Measurements from ENCODE around the gene COL23A1.

COL23A1 gene

DNA sequence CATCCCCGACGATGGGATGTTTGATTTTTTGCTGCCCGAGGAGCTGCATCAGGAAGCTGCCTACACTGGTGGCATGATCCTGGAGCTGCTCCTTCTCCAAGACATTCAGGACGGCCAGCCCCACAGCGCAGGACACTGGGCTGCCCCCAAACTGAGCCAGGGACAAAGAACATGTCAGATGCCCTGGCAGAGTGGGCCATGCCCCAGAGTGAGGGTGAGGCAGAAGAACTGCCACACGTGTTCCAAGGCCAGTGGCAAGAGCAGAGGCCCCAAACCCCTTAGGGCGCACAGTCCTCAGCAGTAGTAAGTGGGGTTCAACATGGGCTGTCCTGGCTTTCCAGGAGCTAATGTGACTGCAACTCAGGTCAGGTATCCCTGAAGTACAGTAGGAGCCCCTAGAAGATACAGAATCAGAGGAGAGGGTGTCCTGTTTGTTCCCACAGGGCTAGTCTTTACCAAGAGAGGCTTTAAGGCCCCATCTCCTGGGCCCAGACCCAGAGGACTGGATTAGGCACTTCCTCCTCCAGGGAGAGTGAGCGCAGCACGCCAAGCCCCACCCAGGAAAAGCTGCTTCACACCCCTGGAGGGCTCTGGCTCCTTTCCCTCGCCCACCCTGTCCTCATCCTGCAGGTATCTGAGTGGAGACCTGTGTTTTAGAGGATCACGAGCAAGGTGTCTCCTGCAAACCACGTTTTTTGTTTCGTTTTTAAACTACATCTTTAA, 374.8 kb downstream of the COL23A1 start:
- no peak for DNase-seq

DNA sequence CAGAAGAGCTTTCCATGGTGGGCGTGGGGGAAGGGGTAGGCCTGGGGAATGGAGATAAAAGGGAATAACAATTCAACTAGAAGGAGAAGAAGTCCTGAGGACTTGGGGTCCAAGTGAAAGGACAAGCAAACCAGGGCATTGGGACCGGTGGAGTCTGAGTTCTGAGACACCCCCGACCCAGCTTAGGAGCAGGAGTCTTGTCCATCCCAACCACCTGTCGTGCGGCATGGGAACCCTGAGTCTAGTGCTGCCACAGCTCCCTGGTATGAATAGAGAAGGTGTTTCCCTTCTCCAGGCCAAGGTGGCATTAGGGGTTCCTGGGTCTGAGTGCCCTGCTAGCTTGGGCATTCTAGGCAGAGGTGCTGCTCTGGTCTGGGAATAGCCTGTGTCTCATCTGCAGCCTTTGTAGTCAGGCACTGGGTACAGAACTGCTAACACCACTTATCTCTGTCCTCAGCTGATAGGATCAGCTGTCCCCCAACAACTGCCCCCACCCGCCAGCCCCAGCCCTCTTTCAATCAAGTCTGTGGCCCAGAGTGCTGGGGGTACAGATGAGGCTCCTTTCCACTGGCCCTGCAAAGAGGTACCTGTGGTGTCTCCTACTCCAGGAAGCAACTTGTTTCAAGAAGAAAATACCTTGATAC, 375.9 kb downstream of the COL23A1 start:
- DNase-seq, result no peak

DNA sequence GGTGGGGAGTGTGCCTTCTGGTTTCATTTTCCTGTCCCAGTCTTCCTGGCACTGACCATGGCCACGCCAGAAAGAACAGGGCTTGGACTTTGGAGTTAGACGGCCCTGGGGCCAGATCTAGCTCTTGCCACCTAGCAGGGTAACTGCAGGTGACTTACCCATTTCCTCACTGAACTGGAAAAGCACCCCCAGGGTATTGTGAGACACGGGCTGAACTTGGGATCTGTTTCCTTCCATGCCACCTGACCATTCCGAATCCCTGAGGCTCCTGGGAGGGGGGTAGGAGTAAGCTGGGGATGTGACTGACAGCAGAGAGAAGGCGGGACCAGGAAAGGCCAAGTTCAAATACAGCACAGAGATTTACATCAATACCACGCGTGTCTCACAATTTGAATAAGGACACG, 376.4 kb downstream of the COL23A1 start:
- DNase-seq, result no peak

DNA sequence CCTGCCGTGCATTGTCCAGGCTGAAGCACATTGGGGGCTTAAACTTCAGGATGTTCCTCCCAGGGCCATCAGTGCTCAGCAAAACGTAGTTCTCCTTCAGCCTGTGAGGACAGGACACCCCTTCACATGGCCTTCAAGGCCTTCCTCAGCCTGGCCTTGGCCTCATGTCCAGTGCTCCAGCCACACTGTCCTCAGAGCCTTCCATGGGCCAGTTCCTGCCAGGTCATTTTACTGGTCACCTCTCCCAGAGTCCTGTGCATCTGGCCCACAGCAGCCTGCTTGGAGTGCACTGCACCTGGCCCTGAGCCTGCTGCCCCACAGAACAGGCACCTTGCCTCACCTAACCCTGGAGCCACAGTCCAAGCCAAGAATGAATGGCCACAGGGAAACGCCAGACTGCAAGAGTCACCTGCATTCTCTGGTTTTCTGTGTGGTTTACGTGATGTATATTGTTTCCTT, 377.2 kb downstream of the COL23A1 start:
- no peak for DNase-seq

DNA sequence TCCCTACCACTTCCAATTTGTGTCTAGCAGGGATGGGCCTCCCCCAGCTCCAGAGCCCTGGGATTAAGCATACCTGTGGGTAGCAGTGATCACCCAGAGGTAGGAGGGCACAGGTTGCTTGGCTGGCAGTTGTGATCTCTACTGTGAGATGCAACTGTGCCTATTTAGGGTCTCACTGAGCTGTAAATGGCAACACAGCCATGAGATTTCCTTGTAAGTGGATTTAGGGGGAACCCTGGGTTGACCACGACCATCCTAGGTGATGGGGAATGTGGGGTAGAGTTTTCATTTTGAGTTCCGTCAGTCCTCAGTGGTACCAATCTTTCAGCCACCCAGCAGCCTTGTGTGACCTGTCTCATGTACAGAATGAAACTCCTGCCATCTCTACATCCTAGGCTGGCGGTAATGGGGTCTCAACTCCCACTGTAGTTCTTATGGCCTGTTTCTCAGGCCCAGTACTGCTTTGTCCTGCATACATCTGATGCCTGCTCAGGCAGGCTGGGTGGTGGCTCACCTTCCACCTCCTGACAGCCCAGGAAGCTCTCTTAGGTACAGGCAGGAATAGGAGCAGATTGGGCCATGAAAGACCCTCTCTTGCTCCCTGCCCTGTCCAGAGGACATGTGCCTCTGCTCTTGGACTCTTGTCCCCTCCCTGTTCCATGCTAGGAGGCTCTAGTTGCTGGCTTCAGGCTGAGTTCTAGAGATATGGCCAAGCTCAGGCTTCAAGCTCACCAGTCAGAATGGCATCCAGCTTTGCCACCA, 377.8 kb downstream of the COL23A1 start:
- DNase-seq, result no peak

DNA sequence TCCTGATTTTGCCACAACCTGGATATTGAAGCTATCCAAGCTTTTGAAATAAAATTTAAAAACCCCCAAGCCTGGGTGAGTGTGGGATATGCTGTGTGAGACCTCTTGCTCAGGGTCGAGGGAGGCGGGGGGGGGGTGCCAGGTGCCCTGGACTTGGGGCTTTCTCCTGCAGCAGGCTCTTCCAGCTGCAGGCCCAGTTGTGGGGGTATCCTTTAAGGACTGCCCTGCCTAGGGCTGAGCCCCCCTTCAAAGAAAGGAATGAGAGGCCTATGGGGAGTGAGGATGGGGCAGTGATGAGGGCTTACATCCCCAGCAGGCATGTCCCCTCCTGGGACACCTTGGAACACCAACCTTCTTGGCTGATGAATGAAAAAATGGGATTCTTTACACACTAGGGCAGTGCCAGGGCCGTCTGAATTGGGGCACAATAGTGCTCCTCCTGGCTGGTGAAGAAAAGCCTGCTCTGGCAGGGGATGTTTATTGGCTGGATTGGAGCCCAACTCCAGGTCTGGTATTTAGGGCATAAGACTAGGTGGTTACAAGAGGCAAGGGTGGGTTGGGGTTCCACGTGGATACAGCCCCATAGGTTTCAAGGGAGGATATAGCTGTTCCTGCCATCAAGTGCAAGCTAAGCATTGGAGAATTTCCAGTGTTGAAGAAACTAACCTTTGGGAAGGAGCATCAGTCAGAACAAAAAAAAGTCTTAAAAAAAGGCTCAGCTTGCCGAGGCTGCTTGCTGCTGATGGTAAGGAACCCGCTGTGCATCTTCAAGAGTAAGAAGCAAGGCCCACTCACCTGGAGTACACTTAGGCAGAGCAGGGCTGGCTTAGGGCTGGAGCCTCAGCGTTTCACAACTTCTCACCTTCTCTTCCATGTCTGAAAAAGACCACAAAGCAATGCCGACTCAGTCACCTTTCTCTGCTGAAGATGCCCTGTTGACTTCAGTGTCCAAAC, 378.8 kb downstream of the COL23A1 start:
- no peak for DNase-seq

DNA sequence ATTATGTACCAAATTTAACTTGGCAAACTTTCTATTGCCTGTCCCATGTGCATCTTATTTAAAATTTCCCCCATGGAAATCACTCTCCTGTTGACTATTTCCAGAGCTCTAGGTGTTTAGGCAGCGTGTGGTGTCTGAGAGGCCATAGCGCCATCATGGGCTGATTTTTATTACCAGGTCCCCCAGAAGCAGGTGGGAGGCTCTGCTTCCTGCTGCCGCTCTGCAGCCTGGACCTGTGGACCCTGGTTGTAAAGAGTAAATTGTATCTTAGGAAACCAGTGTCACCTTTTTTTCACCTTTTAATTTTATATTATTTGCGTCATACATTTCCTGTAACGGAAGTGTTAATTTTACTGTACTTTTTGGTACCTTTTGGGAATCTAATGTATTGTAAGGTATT, 379.5 kb downstream of the COL23A1 start:
- no peak for DNase-seq

DNA sequence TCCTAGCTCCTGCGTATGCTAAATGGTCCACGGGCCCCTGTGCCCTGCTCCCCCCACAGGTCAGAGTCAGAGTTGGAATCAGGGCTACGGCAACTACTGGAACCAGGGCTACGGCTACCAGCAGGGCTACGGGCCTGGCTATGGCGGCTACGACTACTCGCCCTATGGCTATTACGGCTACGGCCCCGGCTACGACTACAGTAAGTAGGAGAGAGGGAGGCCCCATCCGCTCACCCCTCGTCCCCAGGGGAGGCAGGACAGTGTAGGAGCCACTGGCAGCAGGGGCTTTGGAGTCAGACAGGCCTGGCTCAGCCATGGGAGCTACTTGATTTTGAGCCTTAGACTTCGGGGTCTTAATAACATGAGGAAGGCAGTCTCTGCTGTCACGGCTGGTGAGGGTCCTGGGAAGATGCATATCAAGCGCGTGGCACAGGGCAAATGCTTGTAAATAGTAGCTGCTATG, 380.1 kb downstream of the COL23A1 start:
- no peak for DNase-seq

DNA sequence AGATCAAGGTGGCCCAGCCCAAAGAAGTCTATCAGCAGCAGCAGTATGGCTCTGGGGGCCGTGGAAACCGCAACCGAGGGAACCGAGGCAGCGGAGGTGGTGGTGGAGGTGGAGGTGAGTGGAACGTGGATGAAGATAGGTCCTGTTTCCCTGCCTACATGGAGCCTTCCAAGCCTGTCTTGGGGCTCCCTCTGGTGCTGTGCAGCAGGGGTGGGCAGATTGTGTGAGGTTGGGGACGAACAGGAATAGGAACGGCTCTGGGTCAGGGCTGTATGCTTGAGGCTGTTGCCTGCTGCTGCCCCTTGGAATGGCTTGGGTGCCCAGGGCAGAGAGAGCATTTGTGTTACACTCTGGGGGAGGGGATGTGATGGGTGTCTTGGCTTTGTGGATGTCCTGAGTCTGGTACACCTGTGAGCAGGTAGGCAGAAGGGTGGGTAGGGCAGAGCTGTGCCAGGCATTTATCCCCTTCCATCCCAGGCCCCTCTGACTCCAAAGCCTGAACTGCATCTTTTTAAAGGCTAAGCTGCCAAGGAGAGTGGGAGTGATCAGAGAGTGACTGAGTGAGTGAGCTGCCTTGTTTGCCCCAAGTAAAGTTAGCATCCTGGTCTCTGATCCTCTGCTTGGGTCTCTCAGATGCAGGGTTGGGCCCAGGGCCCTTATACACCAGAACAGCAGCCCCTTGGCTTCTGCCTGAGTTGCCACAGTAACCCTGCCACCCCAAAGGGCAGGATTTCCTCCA, 380.7 kb downstream of the COL23A1 start:
- no peak for DNase-seq

DNA sequence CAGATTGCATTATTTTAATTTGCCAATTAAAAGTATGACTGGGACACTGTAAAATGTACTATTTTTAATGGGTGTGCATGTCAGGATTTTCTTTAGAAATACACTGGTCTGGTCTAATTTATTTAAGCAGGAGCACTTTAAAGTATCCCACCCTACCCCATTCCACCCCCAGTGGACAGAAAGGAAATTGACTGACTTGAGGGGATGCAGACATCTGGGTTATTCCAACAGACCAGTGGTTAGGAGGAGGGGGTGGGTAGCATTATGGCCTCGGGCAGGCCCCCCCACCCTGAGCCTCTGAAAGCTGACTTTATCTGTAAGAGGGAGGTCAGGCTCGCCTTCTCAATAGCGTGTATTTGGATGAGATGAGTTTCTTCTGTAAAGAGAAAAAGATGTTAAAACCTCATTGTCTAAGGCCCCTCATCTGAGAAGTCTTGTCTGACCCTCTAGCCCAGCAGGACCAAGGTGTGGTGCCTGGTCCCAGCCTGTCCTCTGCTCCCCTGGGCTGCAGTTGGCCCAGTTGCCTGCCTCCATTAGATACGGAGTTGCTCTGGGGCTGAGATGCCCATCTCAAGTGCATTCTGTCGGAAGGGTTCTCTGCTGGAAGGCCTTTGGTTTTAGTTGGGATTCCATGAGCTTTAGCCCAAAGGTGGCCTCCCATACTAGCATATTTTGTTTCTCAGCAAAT, 381.5 kb downstream of the COL23A1 start:
- DNase-seq, result peak; percentile 9

DNA sequence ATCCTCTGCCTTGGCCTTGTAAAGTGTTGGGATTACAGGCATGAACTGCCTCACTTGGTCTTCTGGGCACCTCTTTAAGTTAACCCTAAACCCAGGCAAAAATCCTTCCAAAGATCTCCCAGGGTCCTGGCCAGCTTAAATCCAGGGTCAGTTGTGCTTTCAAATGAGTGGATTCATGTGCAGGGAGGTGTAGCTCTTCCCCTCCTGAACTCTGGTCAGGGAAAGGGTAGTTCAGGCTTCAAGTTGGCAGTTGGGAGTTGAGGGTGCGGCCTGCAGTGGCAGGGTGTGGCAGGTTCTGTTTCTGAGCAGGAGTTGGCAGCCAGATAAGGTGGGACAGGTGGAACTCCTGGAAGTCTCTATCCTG, 382.3 kb downstream of the COL23A1 start:
- peak; percentile 8 for DNase-seq

DNA sequence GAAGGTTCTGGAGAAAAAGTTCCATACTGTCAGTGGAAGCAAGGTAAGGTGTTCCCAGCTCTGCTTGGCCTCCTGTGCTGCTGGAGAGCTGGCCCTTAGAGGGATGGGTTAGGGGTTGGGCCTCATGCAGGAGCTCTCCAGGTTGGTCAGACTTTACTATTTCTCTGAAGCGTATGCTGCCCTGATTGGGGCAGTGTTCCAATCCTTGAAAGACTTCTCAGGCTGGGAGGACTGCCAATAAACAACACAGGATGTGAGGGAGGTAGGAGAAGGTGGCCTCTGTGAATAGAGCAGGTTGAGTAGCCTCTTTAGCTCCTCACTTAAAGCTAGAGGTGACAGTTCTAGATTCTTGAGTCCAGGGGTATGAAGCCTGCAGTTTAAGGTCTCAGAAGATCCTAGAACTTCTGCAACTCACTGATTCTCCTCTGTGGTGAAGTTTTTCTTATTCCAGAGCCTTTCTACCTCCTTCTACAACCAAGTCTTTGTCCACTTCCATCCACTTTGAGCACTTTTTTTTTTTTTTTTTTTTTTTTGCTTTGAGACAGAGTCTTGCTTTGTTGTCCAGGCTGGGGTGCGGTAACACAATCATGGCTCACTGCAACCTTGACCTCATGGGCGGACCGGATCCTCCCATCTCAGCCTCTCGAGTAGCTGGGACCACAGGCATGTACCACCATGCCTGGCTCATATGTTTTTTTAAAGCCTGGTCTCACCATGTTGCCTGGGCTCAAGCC, 382.8 kb downstream of the COL23A1 start:
- DNase-seq, result peak; percentile 8

DNA sequence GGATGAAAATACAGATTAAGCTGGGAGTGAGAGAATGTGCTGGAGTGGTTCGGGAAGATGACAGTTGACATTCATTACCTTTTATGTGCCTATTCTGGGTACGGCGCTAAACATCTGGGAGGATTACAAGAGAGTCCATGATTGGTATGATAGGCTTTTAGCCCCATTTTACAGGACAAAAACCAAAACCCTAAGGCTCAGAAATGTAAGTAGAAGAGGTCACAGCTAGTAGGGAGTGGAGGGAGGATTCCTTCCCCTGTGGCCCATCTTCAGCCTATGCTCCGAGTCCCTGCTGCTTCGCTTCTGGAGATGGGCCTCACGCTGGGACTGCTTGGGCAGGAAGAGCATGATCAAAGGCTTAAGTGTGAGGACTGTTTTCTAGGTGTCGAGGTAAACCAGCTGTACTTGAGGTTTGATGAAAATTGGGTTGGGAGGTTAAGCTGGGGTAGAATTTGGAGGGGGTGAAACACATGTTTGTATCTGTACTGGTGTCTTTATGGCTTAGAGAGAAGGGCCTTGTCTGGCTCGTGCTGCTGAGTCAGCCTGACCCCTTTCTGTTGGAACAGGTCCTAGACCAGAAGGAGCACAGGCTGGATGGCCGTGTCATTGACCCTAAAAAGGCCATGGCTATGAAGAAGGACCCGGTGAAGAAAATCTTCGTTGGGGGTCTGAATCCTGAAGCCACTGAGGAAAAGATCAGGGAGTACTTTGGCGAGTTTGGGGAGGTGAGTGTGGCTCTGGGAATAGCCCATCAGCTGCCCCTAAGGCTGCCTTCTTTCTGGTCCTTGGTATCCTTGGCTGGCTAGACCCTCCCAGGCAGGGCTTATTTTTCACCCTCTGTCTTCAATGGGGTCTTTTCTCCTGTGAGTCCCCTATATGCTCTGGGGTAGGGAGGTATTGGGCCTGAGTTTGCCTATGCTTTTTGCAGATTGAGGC, 383.8 kb downstream of the COL23A1 start:
- DNase-seq, result peak; percentile 17

DNA sequence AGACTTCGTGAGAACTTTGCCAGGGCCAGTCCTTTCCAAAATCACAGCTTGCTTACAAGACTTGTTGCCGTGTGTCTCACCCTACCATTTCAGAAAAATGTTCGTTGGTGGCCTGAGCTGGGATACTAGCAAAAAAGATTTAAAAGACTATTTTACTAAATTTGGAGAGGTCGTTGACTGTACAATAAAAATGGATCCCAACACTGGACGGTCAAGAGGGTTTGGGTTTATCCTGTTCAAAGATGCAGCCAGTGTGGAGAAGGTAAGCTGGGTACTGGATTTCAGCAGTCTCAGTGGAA, 384.5 kb downstream of the COL23A1 start:
- no peak for DNase-seq

DNA sequence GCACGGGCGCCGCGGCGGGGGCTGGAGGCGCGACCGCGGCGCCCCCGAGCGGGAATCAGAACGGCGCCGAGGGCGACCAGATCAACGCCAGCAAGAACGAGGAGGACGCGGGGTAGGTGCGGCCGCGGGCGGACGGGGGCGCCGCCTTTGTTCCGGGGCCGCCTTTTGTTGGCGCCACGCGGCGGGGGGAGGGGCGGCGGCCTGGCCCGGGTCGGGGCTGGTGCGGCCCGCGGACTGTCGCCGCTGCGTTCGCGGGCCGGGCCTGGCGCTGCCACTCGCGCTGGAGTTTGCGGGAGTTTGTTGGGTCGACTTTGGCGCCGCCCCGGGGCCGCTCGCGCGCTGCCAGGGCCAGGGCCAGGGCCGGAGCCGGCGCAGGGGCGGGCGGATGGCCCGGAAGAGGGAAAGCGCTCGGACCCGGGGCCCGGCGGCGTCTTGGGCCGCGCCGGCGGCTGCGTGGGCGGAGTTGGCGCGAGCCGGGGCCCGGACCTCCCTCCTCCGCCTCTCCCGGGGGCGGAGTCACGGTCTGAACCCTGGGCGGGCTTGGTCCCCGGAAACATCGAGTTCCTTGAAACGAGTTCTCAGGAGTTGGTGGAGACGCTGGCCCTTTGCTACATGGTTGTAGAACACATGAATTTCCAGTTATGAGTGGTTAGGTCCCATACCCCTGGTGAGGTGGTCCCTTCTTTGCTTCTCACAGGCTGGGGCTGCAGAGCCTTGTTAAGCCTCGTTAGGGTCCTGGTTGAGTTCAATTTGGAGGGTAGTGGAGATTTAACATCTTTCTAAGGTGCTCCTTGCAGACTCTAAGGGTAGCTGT, 385.1 kb downstream of the COL23A1 start:
- peak; percentile 75 for DNase-seq

DNA sequence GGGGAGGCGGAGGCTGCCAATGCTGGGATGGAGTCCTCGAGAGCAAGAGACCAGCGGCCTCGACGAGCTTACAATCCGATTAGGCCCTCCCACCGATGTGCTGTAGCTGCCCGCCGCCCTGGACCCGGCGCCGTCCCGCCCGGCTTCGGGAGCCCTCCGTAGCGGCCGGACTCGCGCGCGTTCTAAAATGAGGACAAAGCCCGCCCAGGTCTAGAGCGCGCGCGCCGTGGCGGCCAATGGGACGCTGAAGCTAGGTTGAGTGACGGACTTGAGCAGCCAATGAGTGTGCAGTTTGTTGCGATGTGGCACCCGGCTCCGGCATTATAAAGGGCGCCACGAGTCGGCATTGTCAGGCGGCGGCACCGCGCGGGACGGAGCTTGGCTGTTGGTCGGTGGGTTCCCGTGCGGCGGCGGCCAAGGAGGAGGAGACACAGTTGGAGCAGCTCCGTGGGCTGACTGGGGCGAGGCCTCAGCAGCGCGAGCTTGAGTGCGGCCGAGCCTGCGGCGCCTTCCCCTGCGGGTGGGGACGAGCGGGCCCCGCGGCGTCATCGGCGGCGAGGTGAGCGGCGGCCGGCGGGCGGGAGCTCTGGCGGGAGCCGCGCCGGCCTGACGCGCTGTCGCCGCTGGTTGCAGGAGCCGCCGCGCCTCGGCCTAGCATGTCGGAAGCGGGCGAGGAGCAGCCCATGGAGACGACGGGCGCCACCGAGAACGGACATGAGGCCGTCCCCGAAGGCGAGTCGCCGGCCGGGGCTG, 385.8 kb downstream of the COL23A1 start, which contains the start of gene HNRNPAB:
HNRNPAB (plus strand) TSS at position 352 of the 753 bp plus-strand sequence; CDS start at position 657, 305 bp downstream.
- peak; percentile 97 for DNase-seq

DNA sequence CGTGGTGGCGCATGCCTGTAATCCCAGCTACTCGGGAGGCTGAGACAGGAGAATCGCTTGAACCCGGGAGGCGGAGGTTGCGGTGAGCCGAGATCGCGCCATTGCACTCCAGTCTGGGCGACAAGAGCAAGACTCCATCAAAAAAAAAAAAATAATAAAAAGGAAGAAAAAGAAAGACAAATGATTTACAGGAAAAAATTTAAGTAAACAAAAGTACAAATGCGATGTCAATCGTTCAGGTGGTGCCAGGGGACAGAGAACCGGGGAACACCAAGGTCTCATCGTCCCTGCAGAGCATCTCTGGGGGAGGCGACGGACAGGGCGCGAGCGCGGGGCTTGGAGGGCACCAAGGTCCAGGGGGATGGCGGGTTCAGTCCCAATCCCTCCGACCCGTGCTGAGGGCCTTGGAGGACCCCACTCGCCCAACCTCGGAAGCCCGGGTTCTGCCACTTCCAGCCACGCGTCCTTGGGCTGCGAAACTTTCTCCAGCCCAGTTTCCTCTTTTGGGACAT, 386.5 kb downstream of the COL23A1 start:
- DNase-seq, result no peak

DNA sequence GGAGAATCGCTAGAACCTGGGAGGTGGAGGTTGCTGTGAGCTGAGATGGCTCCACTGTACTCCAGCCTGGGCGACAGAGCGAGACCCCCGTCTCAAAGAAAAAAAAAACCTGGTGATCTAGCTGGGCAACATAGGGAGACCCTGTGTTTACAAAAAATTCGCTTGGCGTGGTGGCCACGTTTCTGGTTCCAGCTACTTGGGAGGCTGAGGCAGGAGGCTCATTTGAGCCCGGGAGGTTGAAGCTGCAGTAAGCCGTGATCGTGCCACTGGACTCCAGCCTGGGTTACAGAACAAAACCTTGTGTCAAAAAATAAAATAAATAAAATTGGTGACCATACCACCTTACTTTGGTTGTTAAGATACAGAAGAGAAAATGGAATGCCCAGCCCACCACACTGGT, 387.7 kb downstream of the COL23A1 start:
- DNase-seq, result no peak
